Activated naive CD8-positive, alpha-beta T cell (primary cell): ENCODE data around the gene ATG101.

Experiments
- H3K27ac Mint-ChIP-seq: one replicate; pipeline ENCODE4 v1.8.0; 2021; ENCODE audit warnings: mixed read lengths
- H3K27me3 Mint-ChIP-seq: one replicate; pipeline ENCODE4 v1.8.0; 2021; ENCODE audit warnings: mixed read lengths
- H3K36me3 Mint-ChIP-seq: one replicate; pipeline ENCODE4 v1.8.0; 2021; ENCODE audit warnings: mixed read lengths
- H3K4me1 Mint-ChIP-seq: one replicate; pipeline ENCODE4 v1.8.0; 2021; ENCODE audit warnings: low read depth, mixed read lengths
- H3K4me3 Mint-ChIP-seq: one replicate; pipeline ENCODE4 v1.8.0; 2021; ENCODE audit warnings: mild to moderate bottlenecking, mixed read lengths
- H3K9me3 Mint-ChIP-seq: one replicate; pipeline ENCODE4 v1.8.0; 2021; ENCODE audit warnings: low read depth, mixed read lengths

The ATG101 gene

DNA sequence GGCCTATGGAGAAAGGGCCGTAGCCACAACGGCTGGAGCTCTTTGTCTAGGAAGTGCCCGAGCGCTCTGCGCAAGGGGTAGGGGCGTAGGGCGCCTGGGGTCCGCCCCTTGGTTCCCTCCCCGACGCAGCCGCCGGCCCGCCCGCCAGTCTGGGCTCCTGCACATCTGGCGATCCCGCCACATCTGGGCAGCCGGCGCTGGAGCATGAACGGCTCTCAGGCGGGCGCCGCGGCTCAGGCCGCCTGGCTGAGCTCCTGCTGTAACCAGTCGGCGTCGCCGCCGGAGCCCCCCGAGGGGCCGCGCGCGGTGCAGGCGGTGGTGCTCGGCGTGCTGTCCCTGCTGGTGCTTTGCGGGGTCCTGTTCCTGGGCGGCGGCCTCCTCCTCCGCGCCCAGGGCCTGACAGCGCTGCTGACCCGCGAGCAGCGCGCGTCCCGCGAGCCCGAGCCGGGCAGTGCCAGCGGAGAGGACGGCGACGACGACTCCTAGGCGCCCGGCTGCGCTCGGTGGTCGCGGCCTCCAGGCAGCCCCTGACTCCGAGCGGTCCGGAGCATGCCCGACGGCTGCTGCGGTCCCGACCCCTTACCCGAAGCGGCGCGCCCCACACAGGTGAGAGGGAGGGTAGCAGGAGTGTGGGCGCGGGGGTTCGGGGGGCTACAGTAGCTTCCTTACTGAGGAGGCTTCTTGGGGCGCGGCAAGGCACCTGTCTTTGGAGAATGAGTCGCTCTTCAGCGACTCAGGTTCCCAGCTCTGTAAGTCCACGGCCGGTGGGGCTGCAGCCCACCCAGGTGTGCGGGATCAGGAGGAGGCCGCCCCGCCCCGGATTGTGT is 10.0 kb downstream of the ATG101 start, which contains the start of gene SMIM41:
SMIM41 (plus strand) TSS at position 129 of the 827 bp plus-strand sequence; CDS start at position 205, 76 bp downstream.
- no peak within 1 kb of the TSS for H3K4me3 Mint-ChIP-seq
- peak within 1 kb of the TSS; percentile 46 for H3K27ac Mint-ChIP-seq
- H3K4me1 Mint-ChIP-seq: peaks cover 12% of the 10 kb centered on the region
- no peaks in the 10 kb centered on the region for H3K9me3 Mint-ChIP-seq
- peaks cover 2% of the 10 kb centered on the region for H3K36me3 Mint-ChIP-seq
- H3K27me3 Mint-ChIP-seq: no peaks in the 10 kb centered on the region

DNA sequence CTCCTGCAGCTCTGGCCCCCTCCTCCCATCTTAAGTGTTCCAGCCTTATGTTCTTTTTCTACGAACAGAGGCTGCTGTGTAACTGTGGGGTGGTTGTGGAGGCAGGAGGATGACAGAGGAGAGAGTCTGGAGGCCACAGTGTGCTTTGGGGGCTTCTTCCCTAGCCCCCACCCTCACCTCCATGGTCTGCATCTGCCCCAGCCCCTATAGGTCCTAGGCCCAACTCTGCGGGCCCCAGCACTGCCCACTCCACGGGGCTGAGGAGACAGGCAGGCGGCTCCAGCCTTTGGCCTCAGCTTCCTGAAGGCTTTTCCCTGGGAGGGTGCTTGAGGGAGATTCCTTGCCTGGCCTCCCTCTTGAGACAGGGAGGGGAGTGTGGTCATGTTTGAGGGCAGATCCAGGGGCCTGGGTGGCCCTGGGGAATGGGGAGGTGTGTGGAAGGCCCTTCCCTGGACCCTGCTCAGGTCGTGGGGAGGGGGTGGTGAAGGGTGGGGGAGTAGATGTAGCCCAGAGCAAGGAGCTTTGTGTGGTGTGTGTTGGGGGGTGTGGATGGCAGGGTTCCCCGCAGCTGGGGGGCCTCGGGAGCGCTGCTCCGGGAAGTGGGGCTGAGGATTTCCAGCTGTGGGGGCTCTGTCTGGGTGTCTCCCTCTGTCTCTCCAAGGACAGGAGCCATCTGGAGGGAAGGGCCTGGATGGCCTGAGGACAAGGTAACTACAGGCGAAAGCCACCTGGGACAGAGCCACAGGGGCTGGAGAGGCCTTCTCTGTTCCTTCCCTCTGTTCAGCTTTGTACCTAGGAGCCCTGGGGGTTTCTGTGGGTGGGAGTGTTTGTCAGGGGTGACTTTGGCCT is 10.8 kb downstream of the ATG101 start:
- Mint-ChIP-seq H3K4me1 (peaks cover 12% of the 10 kb centered on the region), H3K4me3 (no peak overlapping the region), H3K9me3 (no peaks in the 10 kb centered on the region), H3K27ac (no peak overlapping the region), H3K27me3 (peaks cover under 1% of the 10 kb centered on the region), H3K36me3 (peaks cover 2% of the 10 kb centered on the region)

DNA sequence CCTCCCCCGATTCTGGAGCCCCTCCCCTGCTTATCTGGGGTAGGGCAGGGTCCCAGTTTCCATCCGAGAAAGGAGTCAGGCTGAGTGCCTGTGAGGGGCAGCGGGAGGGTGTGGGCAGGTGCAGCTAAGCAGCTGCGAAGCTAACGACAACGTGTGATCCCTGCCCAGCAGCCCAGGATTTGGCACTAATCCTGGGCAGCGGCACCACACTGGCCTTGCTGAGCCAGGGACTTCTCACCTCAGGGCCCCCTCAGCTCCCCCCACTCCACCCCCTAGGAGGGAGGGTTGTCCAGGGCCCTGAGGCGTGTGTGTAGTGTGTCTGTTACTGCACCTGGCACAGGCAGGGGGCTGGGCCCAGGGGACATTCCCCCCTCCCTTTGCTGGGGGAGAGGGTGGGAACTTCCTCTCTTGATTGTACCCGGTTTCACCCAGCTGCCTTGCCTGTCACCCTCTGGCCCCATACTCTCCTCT is 11.5 kb downstream of the ATG101 start:
- peaks cover 3% of the 10 kb centered on the region for H3K27me3 Mint-ChIP-seq
- H3K36me3 Mint-ChIP-seq: peaks cover 2% of the 10 kb centered on the region
- no peak overlapping the region for H3K4me3 Mint-ChIP-seq
- no peaks in the 10 kb centered on the region for H3K9me3 Mint-ChIP-seq
- no peak overlapping the region for H3K27ac Mint-ChIP-seq
- H3K4me1 Mint-ChIP-seq: peaks cover 12% of the 10 kb centered on the region

DNA sequence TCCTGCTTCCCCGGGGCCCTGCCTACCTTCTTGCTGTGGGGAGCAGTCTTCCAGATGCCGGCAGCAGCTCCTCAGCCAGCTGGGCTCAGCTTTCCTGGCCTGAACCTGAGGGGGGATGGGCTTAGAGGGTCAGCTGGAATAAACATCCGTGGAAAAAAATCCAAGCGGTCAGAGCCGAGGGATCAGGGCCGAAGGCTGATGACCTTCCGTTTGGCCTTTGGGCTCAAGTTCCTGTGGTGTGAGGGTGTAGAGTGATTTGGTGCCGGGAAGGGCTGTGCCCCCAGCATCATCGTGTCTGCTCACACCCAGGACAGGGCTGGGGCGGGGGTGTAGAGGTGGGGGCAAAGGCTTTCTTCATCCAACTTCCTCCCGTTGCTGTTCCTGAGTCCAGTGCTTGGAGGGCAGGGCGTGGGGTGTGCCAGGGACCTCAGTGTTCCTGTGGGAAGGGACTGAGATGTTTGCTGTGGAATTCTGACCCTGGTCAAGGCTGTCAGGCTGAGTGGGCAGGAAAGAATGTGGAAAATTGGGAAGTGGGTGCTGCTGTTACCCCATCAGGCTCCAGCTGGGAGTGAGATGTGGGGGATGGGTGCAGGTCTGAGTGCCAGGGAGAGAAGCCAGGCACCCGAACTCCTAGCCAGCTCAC is 12.4 kb downstream of the ATG101 start:
- Mint-ChIP-seq H3K9me3 (no peaks in the 10 kb centered on the region), H3K27ac (no peak overlapping the region), H3K27me3 (peaks cover 3% of the 10 kb centered on the region), H3K4me3 (no peak overlapping the region), H3K36me3 (peaks cover 2% of the 10 kb centered on the region), H3K4me1 (peaks cover 12% of the 10 kb centered on the region)

DNA sequence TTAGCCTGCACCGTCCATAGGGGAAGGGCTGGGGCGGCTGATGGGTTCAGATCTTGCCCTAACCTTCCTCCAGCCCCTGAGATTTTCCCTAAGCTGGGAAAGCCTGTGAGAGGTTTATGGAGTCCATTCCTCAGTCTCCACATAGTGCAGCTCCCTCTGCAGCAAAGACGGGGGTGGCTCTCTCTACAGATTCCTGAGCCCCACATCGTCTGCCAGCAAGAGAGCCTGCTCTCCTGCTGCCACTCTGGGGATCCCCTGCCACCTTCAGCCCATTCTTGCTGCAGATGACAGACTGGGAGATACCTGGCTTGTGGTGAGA is 12.8 kb downstream of the ATG101 start:
- H3K4me3 Mint-ChIP-seq: no peak overlapping the region
- H3K4me1 Mint-ChIP-seq: peaks cover 12% of the 10 kb centered on the region
- H3K36me3 Mint-ChIP-seq: peaks cover 2% of the 10 kb centered on the region
- H3K27me3 Mint-ChIP-seq: peaks cover 4% of the 10 kb centered on the region
- no peak overlapping the region for H3K27ac Mint-ChIP-seq
- no peaks in the 10 kb centered on the region for H3K9me3 Mint-ChIP-seq

DNA sequence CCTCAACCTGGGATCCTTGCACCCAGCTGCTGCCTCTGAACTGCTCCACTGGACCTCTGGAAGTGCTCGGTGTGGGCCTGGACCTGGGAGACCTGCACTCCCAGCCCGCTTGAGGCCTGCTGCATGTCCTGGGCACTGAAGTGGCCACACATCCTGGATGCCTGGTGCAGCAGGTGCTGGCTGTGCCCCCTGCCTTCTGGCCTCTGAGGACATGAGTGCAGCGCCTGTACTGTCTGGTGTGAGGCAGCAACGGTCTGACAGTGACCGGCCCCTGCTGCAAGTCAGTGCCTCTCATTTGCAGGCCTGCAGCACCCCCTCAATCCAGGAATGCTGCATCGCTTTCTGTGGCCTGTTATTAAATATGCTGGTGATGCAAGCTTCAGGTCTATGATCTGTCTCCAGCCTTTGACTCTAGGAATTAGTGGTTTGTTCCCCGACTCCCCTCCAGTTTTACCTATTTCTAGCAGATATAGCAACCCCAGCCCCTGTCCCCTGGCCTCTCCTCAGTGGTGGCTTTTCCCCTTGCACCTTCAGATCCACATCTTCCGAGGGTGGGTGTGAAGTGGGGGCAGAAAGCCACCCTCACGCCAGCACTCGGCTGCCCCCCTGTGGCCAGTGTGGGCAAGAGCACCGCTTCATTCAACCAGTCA is 13.3 kb downstream of the ATG101 start:
- H3K9me3 Mint-ChIP-seq: no peaks in the 10 kb centered on the region
- peaks cover 12% of the 10 kb centered on the region for H3K4me1 Mint-ChIP-seq
- H3K4me3 Mint-ChIP-seq: no peak overlapping the region
- H3K36me3 Mint-ChIP-seq: no peaks in the 10 kb centered on the region
- no peak overlapping the region for H3K27ac Mint-ChIP-seq
- peaks cover 8% of the 10 kb centered on the region for H3K27me3 Mint-ChIP-seq

DNA sequence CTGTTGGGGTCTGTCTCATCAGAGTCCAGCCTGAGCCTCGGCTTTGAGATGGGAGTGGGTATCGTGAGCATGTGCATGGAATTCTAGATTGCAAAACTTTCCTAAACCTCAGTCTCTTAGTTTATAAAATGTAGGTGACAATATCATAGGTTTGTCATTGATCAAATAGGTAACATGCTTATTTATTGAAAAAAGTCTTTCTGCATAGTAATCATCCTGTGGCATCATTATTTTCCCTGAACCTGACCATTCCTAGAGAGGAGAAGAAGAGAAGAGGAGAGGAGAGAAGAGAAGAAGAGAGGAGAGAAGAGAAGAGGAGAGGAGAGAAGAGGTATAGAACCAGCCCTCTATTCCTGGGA is 13.8 kb downstream of the ATG101 start:
- H3K9me3 Mint-ChIP-seq: no peaks in the 10 kb centered on the region
- H3K27me3 Mint-ChIP-seq: peaks cover 12% of the 10 kb centered on the region
- H3K4me1 Mint-ChIP-seq: peaks cover 12% of the 10 kb centered on the region
- H3K4me3 Mint-ChIP-seq: no peak overlapping the region
- no peaks in the 10 kb centered on the region for H3K36me3 Mint-ChIP-seq
- H3K27ac Mint-ChIP-seq: no peak overlapping the region

DNA sequence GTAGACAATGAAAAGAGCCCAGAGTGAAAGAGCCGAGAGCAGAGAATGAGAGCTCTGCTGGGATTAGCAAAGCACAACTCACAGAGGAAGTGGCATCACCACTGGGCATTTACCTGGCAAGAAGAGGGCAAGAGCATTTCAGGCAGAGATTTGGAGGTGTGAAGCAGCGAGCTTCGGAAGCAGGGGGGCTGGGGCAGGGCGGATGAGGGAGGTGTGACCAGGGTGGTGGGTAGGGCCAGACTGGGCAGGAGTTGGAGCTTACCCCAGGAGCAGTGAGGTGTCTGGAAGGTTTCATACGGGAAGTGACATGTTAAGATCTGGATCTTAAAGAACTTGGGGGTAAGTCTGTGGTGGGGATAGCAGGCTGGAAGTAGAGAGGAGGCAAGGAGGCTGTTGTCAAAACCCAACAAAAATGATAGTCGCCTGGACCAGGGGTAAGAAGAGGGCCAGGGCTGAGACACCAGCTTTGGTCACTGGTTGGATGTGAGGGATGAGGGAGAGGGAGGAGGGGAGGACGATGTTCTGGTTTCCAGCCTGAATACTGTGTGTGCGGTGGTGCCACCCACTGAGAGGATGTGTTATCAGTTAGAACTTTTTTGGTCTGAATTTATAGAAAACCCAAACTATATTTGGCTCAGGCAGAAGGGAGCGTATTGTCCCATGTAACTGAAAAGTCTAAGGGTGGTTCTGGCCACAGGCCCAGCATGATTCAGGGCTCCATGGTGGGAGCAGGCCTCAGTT is 14.9 kb downstream of the ATG101 start:
- Mint-ChIP-seq H3K4me3 (no peak overlapping the region), H3K4me1 (peaks cover 12% of the 10 kb centered on the region), H3K36me3 (no peaks in the 10 kb centered on the region), H3K27me3 (peaks cover 17% of the 10 kb centered on the region), H3K27ac (no peak overlapping the region), H3K9me3 (no peaks in the 10 kb centered on the region)

DNA sequence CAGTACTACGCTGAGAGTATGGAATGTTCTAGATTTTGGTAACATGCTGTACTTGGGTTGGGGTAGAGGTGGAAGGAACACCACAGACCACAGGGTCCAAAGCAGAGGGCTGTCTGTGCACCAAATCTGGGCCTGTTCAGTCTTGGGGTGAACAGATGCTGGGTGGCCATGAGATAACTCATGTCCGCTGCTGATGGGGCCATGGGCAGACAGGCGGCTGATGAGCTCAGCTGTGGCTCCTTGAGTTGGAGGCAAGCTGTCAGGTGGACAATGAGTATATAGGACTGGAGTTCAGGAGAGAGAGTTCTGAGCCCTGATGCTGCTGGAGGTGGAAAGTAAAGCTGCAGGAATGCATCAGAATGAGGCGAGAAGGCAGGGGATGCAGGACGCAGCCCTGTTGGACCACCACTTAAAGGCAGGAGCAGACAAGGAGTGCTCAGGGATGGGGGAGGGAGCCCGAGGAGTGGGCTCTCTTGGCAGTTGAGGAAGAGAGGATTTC is 16.0 kb downstream of the ATG101 start:
- Mint-ChIP-seq H3K4me3 (no peak overlapping the region), H3K27me3 (peaks cover 19% of the 10 kb centered on the region), H3K27ac (no peak overlapping the region), H3K4me1 (peaks cover 12% of the 10 kb centered on the region), H3K36me3 (no peaks in the 10 kb centered on the region), H3K9me3 (no peaks in the 10 kb centered on the region)

DNA sequence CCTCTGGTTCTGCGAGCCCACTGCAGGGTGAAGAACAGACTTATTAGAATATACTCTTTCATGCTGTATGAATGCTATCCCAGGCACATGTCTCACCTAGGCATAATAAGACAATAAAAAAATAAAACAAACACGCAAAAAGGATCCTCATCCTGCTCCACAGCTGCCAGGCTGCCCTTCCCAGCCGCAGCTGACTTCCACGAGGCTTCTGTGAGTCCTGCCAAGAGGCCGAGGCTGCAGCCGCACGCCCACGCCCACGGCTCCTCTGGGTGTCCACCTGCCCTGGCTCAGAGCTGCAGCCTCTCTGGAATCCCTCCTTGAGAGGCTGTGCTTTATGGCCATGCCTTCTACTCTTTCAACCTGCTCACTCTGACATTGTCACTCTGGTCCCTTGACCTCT is 16.6 kb downstream of the ATG101 start:
- H3K4me3 Mint-ChIP-seq: no peak overlapping the region
- no peaks in the 10 kb centered on the region for H3K36me3 Mint-ChIP-seq
- peaks cover 24% of the 10 kb centered on the region for H3K27me3 Mint-ChIP-seq
- H3K9me3 Mint-ChIP-seq: no peaks in the 10 kb centered on the region
- no peak overlapping the region for H3K27ac Mint-ChIP-seq
- H3K4me1 Mint-ChIP-seq: peaks cover 12% of the 10 kb centered on the region

DNA sequence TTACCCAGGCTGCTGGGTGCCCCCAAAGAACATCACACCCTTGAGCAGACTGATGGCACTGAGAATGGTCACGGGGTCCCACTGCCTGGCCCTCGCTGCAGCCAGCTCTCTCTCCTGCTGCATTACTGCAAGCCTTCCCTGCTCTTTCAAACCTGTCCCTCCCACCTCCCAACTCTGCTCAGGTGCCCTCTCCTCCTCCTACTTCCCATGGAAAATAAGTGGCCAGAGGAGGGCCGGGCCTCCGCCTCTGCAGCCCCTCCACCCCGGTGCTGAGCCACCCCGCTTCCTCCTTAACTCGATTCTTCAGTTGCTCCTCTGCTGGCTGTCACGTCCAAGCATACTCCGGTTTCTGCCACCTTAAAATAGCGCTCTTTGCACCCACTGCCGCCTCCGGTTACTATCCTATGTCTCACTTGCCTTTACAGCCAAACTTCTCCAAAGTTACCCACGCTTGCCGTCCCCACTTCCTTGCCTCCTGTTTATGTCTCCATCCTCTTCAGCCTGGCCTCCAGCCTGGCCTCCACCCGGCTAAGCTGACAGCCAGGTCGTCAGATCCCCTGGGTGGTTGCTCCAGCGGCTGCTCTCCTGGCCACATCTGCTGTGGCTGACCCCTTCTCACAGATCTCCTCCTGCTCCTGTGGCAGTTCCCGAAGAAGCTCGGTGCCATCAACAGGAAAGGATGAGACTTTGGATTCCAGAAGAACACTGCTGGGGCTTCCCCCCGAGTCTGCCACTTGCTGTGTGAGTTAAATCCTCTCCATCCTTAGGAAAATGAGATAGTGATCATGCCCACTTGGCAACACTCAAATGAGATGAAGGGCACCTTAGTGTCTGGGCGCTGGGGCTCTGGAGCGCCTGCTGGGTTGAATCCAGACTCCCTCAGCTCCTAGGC is 17.4 kb downstream of the ATG101 start:
- Mint-ChIP-seq H3K27ac (no peak overlapping the region), H3K36me3 (no peaks in the 10 kb centered on the region)

DNA sequence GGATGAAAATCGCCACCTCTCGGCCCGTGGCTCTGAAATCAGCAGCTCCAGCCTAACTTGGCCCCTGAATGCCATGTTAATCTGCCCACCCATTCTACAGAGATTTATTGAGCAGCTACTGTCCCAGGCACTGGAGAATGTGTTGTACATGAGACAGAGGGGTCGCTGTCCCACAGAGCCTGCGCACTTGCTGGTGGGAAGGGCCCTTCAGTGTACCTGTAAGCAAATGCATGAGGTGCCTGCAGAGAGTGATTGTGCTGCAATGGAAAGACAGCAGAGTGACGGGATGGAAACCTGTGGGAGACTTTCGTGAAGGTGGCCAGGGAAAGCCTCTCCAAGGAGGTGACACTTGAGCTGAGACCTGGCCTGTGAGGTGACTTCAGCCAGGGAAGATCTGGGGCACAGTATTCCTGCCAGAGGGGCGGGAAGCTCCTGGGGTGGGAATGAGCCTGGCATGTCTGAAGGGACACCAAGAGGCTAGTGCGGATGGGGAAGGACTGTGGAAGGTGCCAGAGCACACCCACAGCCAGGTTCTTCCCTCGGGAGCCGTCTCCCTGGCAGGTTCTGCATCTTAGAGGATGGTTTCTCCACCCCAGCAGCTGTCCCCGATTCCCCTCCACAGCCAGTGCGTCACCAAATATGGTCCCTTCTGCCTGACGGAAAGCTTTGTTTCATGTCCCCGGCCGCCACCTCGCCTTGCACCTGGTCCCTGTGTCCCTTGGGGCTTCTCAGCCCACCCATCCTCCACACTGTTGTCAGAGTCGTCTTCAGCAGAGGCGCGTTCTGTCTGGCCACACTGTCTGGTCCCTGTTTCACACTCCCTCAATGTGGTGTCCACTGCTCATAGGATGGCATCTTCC is 18.4 kb downstream of the ATG101 start:
- Mint-ChIP-seq H3K36me3 (no peaks in the 10 kb centered on the region), H3K9me3 (no peaks in the 10 kb centered on the region), H3K27ac (no peak overlapping the region), H3K4me3 (no peak overlapping the region), H3K27me3 (peaks cover 26% of the 10 kb centered on the region), H3K4me1 (peaks cover 5% of the 10 kb centered on the region)

More for the DNA sequence above, 17.4 kb downstream of the ATG101 start:
- H3K4me1 Mint-ChIP-seq: peaks cover 6% of the 10 kb centered on the region
- peaks cover 26% of the 10 kb centered on the region for H3K27me3 Mint-ChIP-seq
- H3K9me3 Mint-ChIP-seq: no peaks in the 10 kb centered on the region
- H3K4me3 Mint-ChIP-seq: no peak overlapping the region
